Heart left ventricle (tissue), 13 donors: ENCODE data around the gene UBE2F.

Source experiments
- CTCF ChIP-seq, 12 donors: fragments of 200-600 bp; sonication (generic) in 4 of 12; IDR thresholded peaks; one replicate each; pipeline versions ENCODE4 v1.5.0 to v1.8.0; 2018 to 2022; ENCODE audit warnings: antibody characterized with exemption in 12 of 12, mild to moderate bottlenecking in 5 of 12
- POLR2A ChIP-seq, 2 donors: fragments of 450-650 bp; IDR thresholded peaks; one replicate each; pipeline ENCODE4 v1.6.1; 2017; ENCODE audit warnings: antibody characterized with exemption in 2 of 2, mild to moderate bottlenecking in 2 of 2, moderate library complexity in 2 of 2
- donor health status: ischemic (EF 13 %, LVEDD 7.1; RV severe dilation, severe dysfunction).
- donor health status: DM: no; HTN: yes; CAD: no.
- donor health status: DM: no; HTN: no; CAD: no.
- donor health status: ischemic (EF 25% LVEDD 6.9; RV normal size, moderate dysfunction).
- donor health status: ischemic (EF 25% LVEDD 5.7; RV mildly dilated, moderate dysfunction).
- donor health status: ischemic (EF 35%, LVEDD 5.7; RV mildly dilated, moderate dysfunction).
- donor health status: nonischemic (EF 11% LVEDD 7.7; RV severe dilation, severe dysfunction).
- donor health status: DM: yes; HTN: yes; CAD: no.
- donor health status: PGD.
- donor health status: ischemic (EF 29% LVEDD 5.4; RV normal size, mild dysfunction).
- donor health status: nonischemic (EF 23%, LVEDD 6.1; RV moderate dilation, normal function).

DNA sequence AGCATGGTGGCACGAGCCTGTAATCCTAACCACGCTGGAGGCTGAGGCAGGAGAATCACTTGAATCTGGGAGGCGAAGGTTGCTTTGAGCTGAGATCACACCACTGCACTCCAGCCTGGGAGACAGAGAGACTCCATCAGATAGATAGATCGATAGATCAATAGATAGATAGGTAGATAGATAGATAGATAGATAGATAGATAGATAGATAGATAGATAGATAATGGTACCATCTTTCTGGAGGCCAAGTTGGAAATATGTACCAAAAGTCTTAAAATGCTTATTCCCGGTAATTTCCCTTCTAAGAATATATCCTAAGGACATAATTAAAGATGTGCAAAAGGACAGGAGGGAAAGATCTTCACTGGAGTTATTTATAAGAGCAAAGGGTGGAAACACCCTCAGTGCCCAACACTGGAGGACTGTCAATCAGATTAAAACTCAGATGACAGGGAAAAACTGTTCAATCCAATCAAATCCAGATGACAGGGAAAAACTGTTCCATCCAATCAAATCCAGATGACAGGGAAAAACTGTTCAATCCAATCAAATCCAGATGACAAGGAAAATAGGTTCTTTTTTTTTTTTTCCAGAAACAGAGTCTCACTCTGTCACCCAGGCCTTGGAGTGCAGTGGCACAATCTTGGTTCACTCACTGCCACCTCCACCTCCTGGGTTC is 49.0 kb upstream of the UBE2F start:
- no peak for TF ChIP-seq CTCF (IDR thresholded peaks at IDR 0.05)
- TF ChIP-seq POLR2A (IDR thresholded peaks at IDR 0.05), result no peak
